T47D (cell line): ENCODE results near the gene CXCR3.
"Not testable (repeated sequence)": the region's sequence is repeated elsewhere in the genome, so short reads cannot be mapped to it uniquely, and the experiment has no call there.

ENCODE experiments used
- DNase-seq, 2 experiments: peaks; one replicate each; pipeline versions ENCODE4 v3.0.0 to v3.0.0-alpha.2; 2011 to 2012; ENCODE audit warnings: low read depth in 1 of 2, low spot score in 1 of 2
- JUND ChIP-seq: IDR thresholded peaks from 2 replicates; pipeline ENCODE4 v1.6.1; 2012; ENCODE audit warnings: low read depth
- in situ Hi-C: cut with HindIII; loops from 2 replicates; pipeline ENCODE4 v1.10.0; 2016; ENCODE audit warnings: low sequenced_read_pairs, low pct_unique_long_range_greater_than_20kb

Gene CXCR3

DNA sequence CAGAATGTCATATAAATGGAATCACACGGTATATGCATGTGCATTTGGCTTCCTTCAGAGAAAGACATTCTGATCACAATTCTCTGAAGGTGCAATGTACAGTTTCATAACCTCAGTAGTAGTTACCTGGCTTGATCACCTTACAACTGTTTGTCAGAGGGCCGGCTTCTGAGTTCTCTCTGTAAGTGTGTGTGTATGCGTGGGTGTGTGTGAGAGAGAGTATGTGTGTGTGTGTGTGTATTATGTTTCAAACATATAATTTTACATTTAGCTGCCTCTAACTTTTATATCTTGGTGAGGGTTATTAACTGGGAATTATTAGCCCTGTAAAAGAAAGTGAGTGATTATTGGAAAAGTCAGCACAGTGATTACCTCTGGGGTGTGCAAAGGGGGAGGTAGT, 41.0 kb upstream of the CXCR3 start:
- TF ChIP-seq JUND = no peak
- DNase-seq = no peak
- in situ Hi-C loops = no loop called here

- TF ChIP-seq JUND = no peak
- no peak for DNase-seq
- in situ Hi-C loops = no loop called here
These were observed 39.0 kb upstream of the CXCR3 start for GRCh38 chrX:71657267-71657666.

- DNase-seq = no peak
- in situ Hi-C loops = no loop called here
- TF ChIP-seq JUND = no peak
These were observed 35.0 kb upstream of the CXCR3 start for GRCh38 chrX:71653344-71653743.

DNA sequence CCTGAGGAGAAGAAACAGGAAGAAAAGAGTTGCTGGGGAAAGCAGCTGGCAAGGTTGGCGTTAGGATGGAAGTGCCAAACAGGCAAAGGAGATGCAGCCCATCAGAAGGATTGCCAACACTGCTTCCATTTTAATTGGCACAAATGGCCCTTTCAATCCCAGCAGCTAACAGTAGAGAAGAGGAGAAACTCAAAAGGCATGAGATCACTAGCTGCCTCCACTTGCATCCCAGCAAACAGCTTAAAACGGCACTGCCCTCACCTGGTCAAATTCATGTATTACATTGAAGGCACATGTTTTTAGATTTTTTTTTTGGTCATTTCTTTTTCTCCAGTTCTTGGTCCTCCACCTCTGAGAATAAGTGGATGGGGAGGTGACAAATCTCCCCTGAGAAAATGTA, 34.1 kb upstream of the CXCR3 start:
- peak in 1 of 2 experiments; percentile 53 for DNase-seq
- in situ Hi-C loops = no loop called here
- TF ChIP-seq JUND = no peak

DNA sequence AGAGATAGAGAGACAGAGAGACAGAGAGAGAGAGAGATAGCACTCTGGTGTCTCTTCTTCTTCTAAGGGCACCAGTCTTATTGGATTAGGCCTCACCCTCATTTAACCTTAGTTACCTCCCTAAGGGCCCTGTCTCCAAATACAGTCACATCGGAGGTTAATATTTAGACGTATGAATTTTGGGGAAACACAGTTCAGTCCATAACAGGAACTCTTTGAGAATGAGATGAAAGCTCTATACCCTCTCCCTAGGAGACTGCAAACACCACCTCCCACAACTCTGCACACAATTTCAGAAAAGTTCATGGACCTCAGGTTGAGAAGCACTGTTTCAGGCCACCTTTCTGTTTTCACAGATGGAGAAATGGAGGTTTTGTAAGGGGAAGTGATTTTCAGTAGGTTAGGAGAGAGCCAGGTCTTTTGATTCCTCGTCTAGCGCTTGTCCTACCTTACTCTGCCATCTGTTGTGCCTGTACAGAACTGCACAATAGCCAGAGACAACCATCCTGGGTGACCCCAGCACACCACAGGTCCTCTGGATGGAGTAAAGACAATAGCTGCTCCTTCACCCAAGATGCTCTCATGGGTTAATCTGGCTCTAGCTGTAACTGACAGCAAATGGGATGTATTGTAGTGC, 32.1 kb upstream of the CXCR3 start:
- no peak for TF ChIP-seq JUND
- peak in 1 of 2 experiments; percentile 24 for DNase-seq
- in situ Hi-C loops = no loop called here

DNA sequence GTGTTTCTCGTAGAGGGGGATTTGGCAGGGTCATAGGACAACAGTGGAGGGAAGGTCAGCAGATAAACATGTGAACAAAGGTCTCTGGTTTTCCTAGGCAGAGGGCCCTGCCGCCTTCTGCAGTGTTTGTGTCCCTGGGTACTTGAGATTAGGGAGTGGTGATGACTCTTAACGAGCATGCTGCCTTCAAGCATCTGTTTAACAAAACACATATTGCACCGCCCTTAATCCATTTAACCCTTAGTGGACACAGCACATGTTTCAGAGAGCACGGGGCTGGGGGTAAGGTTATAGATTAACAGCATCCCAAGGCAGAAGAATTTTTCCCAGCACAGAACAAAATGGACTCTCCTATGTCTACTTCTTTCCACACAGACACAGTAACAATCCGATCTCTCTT, 26.1 kb upstream of the CXCR3 start:
- in situ Hi-C loops = not testable (repeated sequence)

DNA sequence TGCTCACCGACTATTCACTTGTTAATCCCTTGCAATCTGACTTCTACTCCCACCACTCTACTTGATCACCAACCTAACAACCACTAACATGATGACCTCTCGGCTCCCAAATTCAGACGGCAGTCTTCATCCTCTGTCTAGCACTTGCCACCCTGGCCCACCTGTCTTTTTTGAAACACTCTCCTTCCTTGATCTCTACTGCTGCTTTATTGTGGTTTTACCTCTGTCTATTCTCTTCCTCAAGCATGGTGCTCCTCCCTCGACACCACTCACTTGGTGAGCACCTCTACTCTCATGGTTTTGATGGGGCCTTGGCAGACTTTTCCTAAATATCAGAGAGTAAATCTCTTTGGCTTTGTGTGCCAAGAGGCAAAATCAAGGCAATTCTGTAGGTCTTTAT, 21.7 kb upstream of the CXCR3 start:
- no peak for TF ChIP-seq JUND
- DNase-seq = no peak
- in situ Hi-C loops = no loop called here

More for the DNA sequence above, 26.1 kb upstream of the CXCR3 start:
- DNase-seq = not testable (repeated sequence)

DNA sequence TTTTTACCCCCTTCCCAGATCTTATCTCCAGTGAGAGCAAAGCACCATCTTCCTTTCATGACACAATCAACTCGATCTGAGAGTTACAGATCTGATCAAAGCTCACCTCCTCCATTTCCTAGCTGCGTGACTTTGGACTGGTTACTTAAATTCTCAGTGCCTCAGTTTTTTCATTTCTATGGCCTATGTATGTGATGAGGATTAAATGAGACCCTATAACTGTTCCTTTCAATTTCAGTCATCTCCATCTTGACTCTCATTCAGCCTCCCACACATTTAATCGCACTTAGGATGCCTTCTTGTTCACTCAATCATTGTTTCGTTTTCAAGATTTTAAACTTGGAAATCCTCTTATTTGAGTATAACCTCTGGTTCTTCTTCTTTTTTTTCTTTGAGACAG, 20.1 kb upstream of the CXCR3 start:
- in situ Hi-C loops = no loop called here

DNA sequence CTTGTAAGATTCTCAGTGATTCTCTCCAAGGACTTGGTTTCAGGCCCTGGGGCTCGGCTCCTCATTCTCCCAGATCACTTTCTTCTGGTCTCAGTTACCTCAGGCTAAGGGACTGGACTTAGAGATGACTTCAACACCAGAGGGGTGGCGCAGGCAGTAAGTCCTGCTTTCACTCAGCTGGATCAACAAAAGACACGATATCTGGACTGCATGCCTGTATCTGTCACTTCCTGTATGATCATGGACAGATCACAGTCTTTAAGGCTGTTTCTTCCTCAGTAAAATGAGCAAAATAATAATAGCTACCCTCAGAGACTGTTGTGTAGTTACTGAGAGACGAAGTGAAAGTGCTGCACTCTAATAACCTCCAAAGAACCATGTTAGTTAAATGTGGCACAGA, 19.5 kb upstream of the CXCR3 start:
- TF ChIP-seq JUND = no peak
- DNase-seq = no peak
- in situ Hi-C loops = no loop called here

More for the DNA sequence above, 20.1 kb upstream of the CXCR3 start:
- no peak for TF ChIP-seq JUND
- no peak for DNase-seq

DNA sequence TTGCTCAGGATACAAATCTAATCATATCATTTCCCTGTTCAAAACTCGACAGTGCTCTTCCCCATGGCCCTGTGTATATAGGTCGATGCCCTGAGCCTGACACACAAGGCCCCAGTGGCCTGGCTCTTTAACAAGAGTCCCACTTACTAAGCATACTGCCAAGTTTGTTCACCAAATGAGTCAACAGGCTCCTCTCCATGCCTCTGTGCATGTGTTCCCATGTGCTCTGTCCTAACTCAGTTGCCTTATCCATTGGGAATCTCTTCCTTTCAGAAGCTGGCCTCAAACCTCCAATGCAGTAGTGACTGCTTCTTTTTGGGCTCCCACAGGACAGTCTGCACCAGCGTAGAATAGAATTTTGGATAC, 18.9 kb upstream of the CXCR3 start:
- no peak for DNase-seq
- in situ Hi-C loops = no loop called here
- TF ChIP-seq JUND = no peak

DNA sequence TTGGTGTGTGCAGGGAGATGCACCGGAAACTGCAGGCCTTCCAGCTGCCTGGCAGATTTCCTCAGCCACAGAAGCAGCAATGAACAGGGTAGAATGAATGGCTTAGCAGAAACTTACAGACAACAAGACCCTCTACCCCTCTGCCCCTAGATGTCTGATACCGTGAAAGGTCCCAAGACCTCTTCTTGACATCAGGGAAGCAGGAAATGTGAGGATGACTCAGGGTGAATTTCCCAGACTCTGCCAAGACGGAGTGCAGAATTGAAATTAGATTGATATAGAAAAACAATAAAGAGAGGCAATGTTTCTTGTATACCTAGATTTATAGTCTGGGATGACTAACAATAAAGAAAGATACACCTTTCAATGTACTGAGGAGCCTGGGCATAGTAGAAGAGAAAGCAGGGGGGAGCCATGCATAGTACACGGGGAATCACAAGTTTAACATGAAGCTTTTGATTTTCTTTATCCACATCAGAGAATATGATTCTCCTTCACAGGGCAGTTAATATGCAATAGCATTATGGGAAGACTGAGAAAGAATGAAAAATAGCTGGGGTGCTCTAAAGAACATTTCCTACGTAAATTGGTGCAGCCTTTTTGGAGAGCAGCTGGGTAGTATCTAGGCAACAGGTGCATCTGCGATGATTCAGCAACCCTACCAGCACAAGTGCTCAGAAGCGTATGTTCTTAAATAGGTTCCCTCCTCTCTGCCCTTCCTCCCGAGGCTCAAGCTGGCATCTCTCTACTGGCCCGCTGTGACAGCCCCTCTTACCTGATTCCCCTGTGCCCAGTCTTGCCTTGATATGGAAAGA, 18.3 kb upstream of the CXCR3 start:
- in situ Hi-C loops = no loop called here
- DNase-seq = no peak
- TF ChIP-seq JUND = no peak

GRCh38 chrX:71634366-71634765, 16.1 kb upstream of the CXCR3 start:
- TF ChIP-seq JUND = no peak
- DNase-seq = no peak
- in situ Hi-C loops = no loop called here

GRCh38 chrX:71632923-71633657, 14.8 kb upstream of the CXCR3 start:
- DNase-seq = no peak
- no peak for TF ChIP-seq JUND
- in situ Hi-C loops = no loop called here
